Neural progenitor cell (in vitro differentiated cells): ENCODE results near the gene DHRS1. TPM values are rescaled to one million over a fixed set of nuclear protein-coding genes. Genes with fewer than 3 reads are reported as not detected.

ENCODE experiments used
- DNase-seq: peaks from one replicate; pipeline ENCODE4 v3.0.0-alpha.2; 2016; ENCODE audit warnings: low spot score
- H2AFZ ChIP-seq: fragments of 200-600 bp; sonication (generic); replicated peaks from 2 replicates; pipeline ENCODE4 v1.6.1; 2016; ENCODE audit warnings: antibody characterized with exemption
- H3F3A ChIP-seq: fragments of 200-600 bp; sonication (generic); 2 replicates; pipeline ENCODE4 v1.6.1; 2016; ENCODE audit warnings: antibody characterized with exemption, low read depth
- H3K27ac ChIP-seq: fragments of 200-600 bp; sonication (generic); 2 replicates; pipeline ENCODE4 v1.5.1; 2016; ENCODE audit warnings: mild to moderate bottlenecking
- H3K27me3 ChIP-seq: fragments of 200-600 bp; sonication (generic); 2 replicates; pipeline ENCODE4 v1.6.1; 2016; ENCODE audit warnings: mild to moderate bottlenecking, moderate library complexity
- H3K36me3 ChIP-seq: fragments of 200-600 bp; sonication (generic); 2 replicates; pipeline ENCODE4 v1.5.1; 2016
- H3K4me1 ChIP-seq: fragments of 200-600 bp; sonication (generic); 2 replicates; pipeline ENCODE4 v1.6.1; 2016; ENCODE audit warnings: mixed run types
- H3K4me2 ChIP-seq: fragments of 200-600 bp; sonication (generic); 2 replicates; pipeline ENCODE4 v1.6.1; 2016
- H3K4me3 ChIP-seq: fragments of 200-600 bp; sonication (generic); 2 replicates; pipeline ENCODE4 v1.5.1; 2016
- H3K79me2 ChIP-seq: fragments of 200-600 bp; sonication (generic); 2 replicates; pipeline ENCODE4 v1.6.1; 2016; ENCODE audit warnings: low read depth
- H3K9ac ChIP-seq: fragments of 200-600 bp; sonication (generic); 2 replicates; pipeline ENCODE4 v1.6.1; 2016
- H3K9me3 ChIP-seq: fragments of 200-600 bp; sonication (generic); 2 replicates; pipeline ENCODE4 v1.5.1; 2016; ENCODE audit warnings: low read depth
- H4K20me1 ChIP-seq: fragments of 200-600 bp; sonication (generic); 2 replicates; pipeline ENCODE4 v1.6.1; 2016; ENCODE audit warnings: low read depth
- H3K27ac Mint-ChIP-seq: 3 replicates; pipeline ENCODE4 v1.8.0; 2021; ENCODE audit warnings: mixed read lengths
- H3K27me3 Mint-ChIP-seq: 2 replicates; pipeline ENCODE4 v1.8.0; 2022; ENCODE audit warnings: low read depth, mild to moderate bottlenecking, inconsistent platforms, moderate library complexity, mixed read lengths; ENCODE audit not compliant: insufficient read depth
- H3K36me3 Mint-ChIP-seq: 3 replicates; pipeline ENCODE4 v1.8.0; 2021; ENCODE audit warnings: mixed read lengths
- H3K4me1 Mint-ChIP-seq: 3 replicates; pipeline ENCODE4 v1.8.0; 2021; ENCODE audit warnings: mixed read lengths
- H3K4me3 Mint-ChIP-seq: 3 replicates; pipeline ENCODE4 v1.8.0; 2021; ENCODE audit warnings: mild to moderate bottlenecking, moderate library complexity, mixed read lengths
- H3K9me3 Mint-ChIP-seq: 3 replicates; pipeline ENCODE4 v1.8.0; 2020; ENCODE audit warnings: mixed read lengths
- CTCF ChIP-seq: fragments of 200-600 bp; sonication (generic); IDR thresholded peaks from 2 replicates; pipeline ENCODE4 v1.5.1; 2017; ENCODE audit warnings: antibody characterized with exemption, mild to moderate bottlenecking
- EZH2 ChIP-seq: fragments of 200-600 bp; sonication (generic); IDR thresholded peaks from 2 replicates; pipeline ENCODE4 v1.6.1; 2017; ENCODE audit warnings: antibody characterized with exemption, mild to moderate bottlenecking, moderate library complexity
- EZH2phosphoT487 ChIP-seq: fragments of 200-600 bp; sonication (generic); IDR thresholded peaks from 2 replicates; pipeline ENCODE4 v1.6.1; 2017; ENCODE audit warnings: antibody characterized with exemption
- total RNA-seq: library from RNA; depleted of rRNA; stranded (reverse); fragments of >200 nt; gene quantifications from 2 replicates; pipeline ENCODE4 v1.2.3, GENCODE V29; 2015; ENCODE audit warnings: low replicate concordance

Gene DHRS1
- total RNA-seq, 1 donor from 2014 or later = 19.7 TPM

- DNase-seq = peak; percentile 8
- H4K20me1 ChIP-seq = no peaks in the 10 kb centered on the region
- H3K4me3 ChIP-seq = no peak overlapping the region
- no peaks in the 10 kb centered on the region for H3K9me3 ChIP-seq
- H3K36me3 ChIP-seq = no peaks in the 10 kb centered on the region
- no peaks in the 10 kb centered on the region for H3K4me1 Mint-ChIP-seq
- no peaks in the 10 kb centered on the region for H3K4me1 ChIP-seq
- no peak overlapping the region for H3K4me3 Mint-ChIP-seq
- no peak overlapping the region for H3K4me2 ChIP-seq
- no peaks in the 10 kb centered on the region for H3F3A ChIP-seq
- H3K27me3 Mint-ChIP-seq = peaks cover 2% of the 10 kb centered on the region
- no peak overlapping the region for H3K9ac ChIP-seq
- H3K27ac Mint-ChIP-seq = peak overlapping the region; percentile 43
- H3K36me3 Mint-ChIP-seq = no peaks in the 10 kb centered on the region
- H2AFZ ChIP-seq = no peak overlapping the region
- H3K27me3 ChIP-seq = no peaks in the 10 kb centered on the region
- no peak overlapping the region for H3K27ac ChIP-seq
- no peaks in the 10 kb centered on the region for H3K79me2 ChIP-seq
- no peak for TF ChIP-seq CTCF
- no peak for TF ChIP-seq EZH2
- no peak for TF ChIP-seq EZH2phosphoT487
- H3K9me3 Mint-ChIP-seq = no peaks in the 10 kb centered on the region
Observed at GRCh38 chr14:24283796-24284460, 15.7 kb downstream of the DHRS1 start.

- Histone ChIP-seq H3K4me2 (no peak overlapping the region), H4K20me1 (no peaks in the 10 kb centered on the region), H2AFZ (no peak overlapping the region), H3K79me2 (no peaks in the 10 kb centered on the region), H3K4me3 (no peak overlapping the region), H3K9me3 (no peaks in the 10 kb centered on the region), H3K36me3 (no peaks in the 10 kb centered on the region), H3K27ac (no peak overlapping the region), H3K27me3 (no peaks in the 10 kb centered on the region), H3K4me1 (no peaks in the 10 kb centered on the region), H3F3A (no peaks in the 10 kb centered on the region), H3K9ac (no peak overlapping the region)
- Mint-ChIP-seq H3K9me3 (no peaks in the 10 kb centered on the region), H3K4me3 (peak overlapping the region; percentile 35), H3K36me3 (no peaks in the 10 kb centered on the region), H3K4me1 (no peaks in the 10 kb centered on the region), H3K27ac (no peak overlapping the region), H3K27me3 (peaks cover 4% of the 10 kb centered on the region)
- DNase-seq = no peak
- no peak for TF ChIP-seq EZH2phosphoT487
- no peak for TF ChIP-seq CTCF
- no peak for TF ChIP-seq EZH2
Observed at GRCh38 chr14:24282736-24283135, 16.8 kb downstream of the DHRS1 start.

- no peaks in the 10 kb centered on the region for H3K4me1 Mint-ChIP-seq
- no peaks in the 10 kb centered on the region for H3K9me3 Mint-ChIP-seq
- H3K4me3 Mint-ChIP-seq = no peak overlapping the region
- Histone ChIP-seq H3K9me3 (no peaks in the 10 kb centered on the region), H2AFZ (no peak overlapping the region), H3K9ac (no peak overlapping the region), H3K27me3 (no peaks in the 10 kb centered on the region), H3K36me3 (no peaks in the 10 kb centered on the region), H4K20me1 (no peaks in the 10 kb centered on the region), H3K4me3 (no peak overlapping the region), H3K27ac (no peak overlapping the region), H3K4me1 (no peaks in the 10 kb centered on the region), H3F3A (no peaks in the 10 kb centered on the region), H3K79me2 (no peaks in the 10 kb centered on the region), H3K4me2 (no peak overlapping the region)
- TF ChIP-seq EZH2 (no peak), EZH2phosphoT487 (no peak), CTCF (no peak)
- H3K36me3 Mint-ChIP-seq = no peaks in the 10 kb centered on the region
- DNase-seq = no peak
- H3K27ac Mint-ChIP-seq = no peak overlapping the region
- H3K27me3 Mint-ChIP-seq = peaks cover 4% of the 10 kb centered on the region
Observed at GRCh38 chr14:24281636-24282035, 17.9 kb downstream of the DHRS1 start.
